NCI-H526 treated with DMSO at 0.1 percent for 48 hours (cell line): ENCODE measurements around the gene SPATA9.
A peak's percentile ranks its signal among the peaks of the same experiment; 100 is the strongest.
"Not testable (repeated sequence)": the region's sequence is repeated elsewhere in the genome, so short reads cannot be mapped to it uniquely, and the experiment has no call there.

Experiments
- DNase-seq: peaks from one replicate; lab custom pipeline; 2025; lab: John Stamatoyannopoulos, UW

SPATA9 gene

DNA sequence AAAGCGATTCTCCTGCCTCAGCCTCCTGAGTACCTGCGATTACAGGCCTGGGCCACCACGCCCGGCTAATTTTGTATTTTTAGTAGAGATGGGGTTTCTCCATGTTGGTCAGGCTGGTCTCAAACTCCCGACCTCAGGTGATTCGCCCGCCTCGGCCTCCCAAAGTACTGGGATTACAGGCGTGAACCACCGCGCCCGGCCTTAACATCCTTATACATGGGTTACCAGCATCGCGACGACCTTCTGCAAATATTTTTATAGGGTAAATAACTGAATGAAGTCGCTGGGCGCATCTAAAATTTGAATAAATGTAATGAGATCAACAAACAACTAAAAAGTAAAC, 36.6 kb downstream of the SPATA9 start:
- DNase-seq = not testable (repeated sequence)

- peak; percentile 31 for DNase-seq
Measured at GRCh38 chr5:95644351-95645042, 38.3 kb downstream of the SPATA9 start.

DNA sequence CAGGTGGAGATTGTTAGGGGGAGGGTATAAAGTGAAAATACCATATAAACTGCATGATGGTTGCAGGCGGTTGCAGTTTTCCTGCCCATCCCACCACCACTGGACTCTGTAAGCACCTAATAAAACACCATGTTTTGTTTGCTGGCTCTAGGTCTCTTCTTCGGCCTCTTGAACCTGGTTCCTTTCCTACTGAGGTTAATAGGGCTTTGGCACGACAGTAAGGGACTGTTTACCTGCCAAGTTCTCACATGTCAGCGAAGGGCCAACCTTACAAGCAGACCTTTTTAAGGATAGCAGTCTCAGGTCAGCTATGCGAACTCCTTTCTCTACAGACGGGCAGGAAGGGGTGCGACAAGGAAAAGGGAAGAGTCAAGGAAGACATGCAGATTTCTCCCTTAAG, 39.6 kb downstream of the SPATA9 start:
- DNase-seq = no peak

DNA sequence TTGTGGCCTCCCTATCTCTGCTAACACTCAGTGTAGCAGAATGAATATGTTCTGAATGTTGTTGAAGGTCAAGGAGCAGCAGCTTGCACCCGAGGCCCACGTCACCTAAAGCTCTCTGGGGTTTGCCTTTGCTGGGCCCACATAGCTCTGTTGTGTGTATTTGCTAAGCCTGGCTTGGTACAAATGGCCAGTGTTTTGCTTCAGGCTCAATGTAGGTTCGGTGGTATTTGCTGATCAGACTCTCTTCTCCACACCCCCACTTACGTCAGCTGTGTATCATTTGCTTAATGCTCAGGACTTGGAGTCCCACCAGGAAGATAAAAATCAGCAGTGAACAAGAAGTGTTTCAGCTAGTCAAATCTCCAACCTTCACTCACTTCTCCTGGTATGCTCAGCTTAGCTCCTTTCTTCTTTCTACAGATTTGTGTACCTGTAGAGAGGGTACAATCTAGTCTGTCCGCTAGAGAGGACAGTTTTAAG, 41.0 kb downstream of the SPATA9 start:
- no peak for DNase-seq

- DNase-seq = no peak
Measured at GRCh38 chr5:95638632-95639031, 44.2 kb downstream of the SPATA9 start.

DNA sequence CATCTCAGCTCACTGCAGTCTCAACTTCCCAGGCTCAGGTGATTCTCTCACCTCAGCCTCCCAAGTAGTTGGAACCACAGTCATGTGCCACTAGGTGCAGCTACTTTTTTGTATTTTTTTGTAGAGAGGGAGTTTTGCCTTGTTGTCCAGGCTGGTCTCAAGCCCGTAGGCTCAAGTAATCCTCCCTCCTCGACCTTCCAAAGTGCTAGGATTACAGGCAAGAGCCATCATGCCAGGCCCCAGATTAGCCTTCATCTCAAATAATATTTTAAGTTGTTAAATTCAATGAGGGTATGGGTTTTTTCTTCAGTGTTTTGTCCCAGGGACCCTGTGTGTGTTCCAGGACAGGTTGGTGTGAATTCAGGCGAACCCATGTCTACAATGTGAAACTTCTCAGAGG, 48.7 kb downstream of the SPATA9 start:
- no peak for DNase-seq

GRCh38 chr5:95633671-95634070, 49.1 kb downstream of the SPATA9 start:
- no peak for DNase-seq

- not testable (repeated sequence) for DNase-seq
Measured at GRCh38 chr5:95632942-95633341, 49.8 kb downstream of the SPATA9 start.

DNA sequence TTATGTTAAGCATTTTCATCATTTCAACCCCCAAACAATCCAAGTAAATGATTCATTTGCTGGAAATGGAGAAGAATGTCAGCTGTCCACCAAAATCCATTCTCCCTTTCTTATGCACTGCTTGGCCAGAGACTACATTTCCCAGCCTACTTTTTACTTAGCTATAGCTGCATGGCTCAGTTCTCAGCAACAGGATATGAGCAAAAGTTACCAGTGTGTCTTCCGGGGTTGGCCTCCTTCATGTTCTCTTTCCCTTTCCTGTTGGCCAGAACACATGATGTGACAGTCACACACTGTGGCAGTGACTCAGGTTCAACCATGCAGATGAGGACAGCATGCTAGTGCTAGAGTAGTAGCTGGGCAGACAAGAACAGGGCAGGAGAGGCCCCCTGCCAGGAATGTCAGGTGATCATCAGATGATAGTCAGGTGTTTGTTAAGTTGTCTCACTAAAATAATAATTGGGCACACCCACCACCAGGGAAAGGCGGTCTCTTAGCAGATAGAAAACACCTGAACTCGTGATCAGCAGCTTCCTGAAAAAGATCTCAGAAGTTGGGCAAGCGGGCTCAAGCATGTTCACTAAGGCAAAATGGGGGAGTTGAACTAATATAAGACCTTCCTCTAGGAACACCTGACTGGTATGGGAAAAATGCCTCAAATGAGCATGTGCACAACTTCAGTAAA, 50.7 kb downstream of the SPATA9 start:
- DNase-seq = no peak

- no peak for DNase-seq
Measured at GRCh38 chr5:95631255-95631958, 51.4 kb downstream of the SPATA9 start.

DNA sequence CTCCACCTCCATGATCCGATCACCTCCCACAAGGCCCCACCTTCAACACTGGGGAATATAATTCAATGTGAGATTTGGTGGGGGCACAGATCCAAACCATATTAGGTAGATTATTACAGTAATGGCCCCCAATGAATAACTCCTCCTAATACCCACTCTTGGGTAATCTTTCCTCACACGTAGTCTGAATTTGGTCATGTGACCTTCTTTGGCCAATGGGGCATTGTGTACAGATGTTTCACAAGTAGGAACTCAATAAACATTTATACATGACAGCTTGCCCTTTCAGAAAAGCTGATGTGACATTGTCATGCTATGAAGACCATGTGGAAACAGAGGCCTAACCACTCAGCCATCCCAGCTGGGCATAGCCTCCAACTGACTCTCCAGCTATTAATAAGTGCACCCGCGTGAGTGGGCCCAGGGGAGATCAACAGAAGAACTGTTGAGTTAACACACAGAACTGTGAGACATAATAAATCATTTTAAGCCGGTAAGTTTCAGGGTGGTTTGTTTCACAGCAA, 52.3 kb downstream of the SPATA9 start:
- no peak for DNase-seq

DNA sequence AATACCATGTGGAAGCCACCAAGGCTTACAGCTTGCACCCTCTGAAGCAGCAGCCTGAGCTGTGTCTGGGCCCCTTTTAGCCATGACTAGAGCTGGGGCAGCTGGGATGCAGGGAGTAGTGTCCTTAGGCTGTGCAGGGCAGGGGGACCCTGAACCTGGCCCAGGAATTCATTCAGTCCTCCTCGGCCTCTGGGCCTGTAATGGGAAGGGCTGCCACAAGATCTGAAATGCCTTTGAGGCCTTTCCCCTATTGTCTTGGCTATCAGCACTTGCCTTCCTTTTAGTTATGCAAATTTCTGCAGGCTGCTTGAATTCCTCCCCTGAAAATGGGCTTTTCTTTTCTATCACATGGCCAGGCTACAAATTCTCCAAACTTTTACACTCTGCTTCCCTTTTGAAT, 53.9 kb downstream of the SPATA9 start:
- no peak for DNase-seq

GRCh38 chr5:95627971-95628810, 54.6 kb downstream of the SPATA9 start:
- DNase-seq = no peak

DNA sequence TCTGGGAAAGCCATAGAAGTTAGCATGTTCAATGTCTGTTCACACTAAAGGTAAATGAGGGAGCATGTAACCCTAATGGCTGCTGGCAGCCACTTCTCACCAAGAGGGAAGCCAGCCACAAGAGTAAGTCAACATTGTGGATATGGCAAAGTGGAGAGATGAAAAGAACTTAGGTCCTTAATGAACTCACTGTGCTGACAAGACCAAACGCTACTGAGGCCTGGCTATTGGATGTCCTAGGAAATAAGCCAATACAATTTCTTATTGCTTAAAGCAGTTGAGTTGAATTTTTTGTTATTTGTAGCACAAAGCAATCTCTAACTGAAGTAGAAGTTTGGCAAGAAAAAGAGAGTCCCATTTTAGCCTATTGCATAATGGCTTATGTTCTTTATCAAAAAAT, 56.1 kb downstream of the SPATA9 start:
- DNase-seq = no peak

DNA sequence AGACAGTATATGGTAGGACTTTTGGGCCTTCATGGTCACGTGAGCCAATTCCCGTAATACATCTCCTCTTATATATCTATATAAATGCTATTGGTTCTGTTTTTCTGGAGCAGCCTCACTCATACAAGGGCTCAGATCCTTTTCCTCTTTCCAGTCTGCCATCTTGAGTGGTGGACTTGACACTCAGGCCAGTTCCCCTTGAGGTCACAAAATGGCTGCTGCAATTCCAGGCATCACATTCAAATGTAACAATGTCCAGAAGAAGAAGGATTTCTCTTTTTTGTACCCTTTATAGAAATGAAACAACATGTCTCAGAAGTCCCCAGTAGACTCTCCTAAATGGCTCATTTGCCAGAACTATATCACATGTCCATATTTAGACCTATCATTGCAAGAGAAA, 58.4 kb downstream of the SPATA9 start:
- no peak for DNase-seq

GRCh38 chr5:95623706-95624105, 59.1 kb downstream of the SPATA9 start:
- DNase-seq = no peak

DNA sequence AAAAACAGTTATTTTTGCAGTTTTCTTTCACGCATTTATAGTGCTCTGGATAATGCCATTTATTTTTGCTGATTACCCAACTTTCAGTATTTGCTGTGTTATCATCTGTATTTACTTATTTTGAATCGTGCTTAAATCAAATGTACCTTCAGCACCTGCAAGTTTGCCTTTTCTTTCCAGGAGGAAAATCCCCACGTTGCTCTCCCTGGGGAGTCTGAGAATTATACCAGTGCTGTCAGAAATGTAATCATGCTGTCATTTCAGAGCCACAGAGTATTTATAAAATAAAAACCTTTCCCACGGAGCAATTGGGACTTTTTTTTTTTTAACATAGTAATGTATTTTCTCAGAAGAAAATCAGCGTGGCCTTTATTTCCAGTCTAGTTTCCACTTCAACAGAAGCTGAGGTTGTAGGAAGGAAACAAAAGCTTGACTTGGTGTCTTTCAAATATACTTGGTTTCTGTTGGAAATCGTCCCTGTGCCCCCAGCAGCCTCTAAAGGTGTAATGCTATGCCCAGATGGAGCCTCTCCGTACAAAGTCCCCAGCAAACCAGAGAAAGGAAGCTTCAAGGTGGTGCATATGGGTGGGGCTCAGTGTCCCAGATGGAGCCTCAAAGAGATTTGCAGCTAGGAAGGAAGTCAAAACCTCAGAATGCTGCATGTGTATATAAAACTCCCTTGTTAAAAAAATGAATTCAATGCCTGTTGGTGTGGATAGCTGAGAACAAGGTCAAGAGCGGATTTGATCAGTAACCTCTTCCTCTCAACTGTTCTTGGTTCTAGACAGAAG, 60.8 kb downstream of the SPATA9 start:
- no peak for DNase-seq

- peak; percentile 15 for DNase-seq
Measured at GRCh38 chr5:95620870-95621838, 61.6 kb downstream of the SPATA9 start.

GRCh38 chr5:95620030-95620869, 62.5 kb downstream of the SPATA9 start, which contains the start of gene GPR150:
GPR150 (plus strand) TSS chr5:95620087; CDS start chr5:95620276, 189 bp downstream.
- DNase-seq = no peak
